NCI-H2227 treated with DMSO at 0.1 percent for 48 hours (cell line): ENCODE measurements around the gene ULK2.
"Not testable (repeated sequence)": the region's sequence is repeated elsewhere in the genome, so short reads cannot be mapped to it uniquely, and the experiment has no call there.

Experiments
- DNase-seq: peaks from one replicate; lab custom pipeline; 2025; lab: John Stamatoyannopoulos, UW

Gene ULK2

GRCh38 chr17:19867329-19868078 lies at the start of gene ULK2:
Gene ULK2, minus strand, starts transcription at chr17:19867936. Its CDS starts 519 bp downstream, at chr17:19867417.
- peak; percentile 19 for DNase-seq

DNA sequence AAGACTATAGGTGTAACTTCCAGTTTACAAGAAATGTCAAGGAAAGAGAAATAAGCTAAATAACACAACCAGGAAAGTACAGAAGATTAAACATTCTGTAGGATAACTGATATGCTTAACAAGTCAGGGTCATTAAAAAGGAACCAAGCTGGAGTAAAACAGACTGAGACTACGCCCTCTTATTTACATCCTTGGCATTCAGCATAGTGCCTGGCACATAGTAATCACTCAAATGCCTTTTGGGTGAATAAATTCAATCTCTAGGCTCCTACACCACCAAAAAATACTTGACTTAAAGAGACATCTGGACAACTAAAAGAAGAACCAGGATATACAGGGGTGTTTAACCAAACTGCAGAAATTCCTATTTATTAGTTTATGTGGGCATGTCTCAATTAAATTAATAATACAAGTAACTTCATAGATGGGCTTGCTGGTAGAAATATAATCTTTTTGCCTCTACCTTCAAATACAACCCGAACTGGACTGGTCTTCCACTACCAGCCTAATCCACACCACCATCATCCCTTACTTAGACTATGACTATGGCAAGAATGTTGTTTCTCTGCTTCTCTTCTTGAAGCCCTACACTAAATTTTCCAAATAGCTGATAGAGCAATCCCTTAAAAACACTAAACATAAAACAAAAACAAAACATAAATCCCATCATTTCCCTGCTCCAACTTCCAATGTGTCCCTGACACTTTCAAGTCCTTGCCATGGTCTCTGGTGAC lies 47.7 kb upstream of the ULK2 start:
- DNase-seq, result no peak

GRCh38 chr17:19911033-19911432 lies 43.3 kb upstream of the ULK2 start:
- DNase-seq, result no peak

DNA sequence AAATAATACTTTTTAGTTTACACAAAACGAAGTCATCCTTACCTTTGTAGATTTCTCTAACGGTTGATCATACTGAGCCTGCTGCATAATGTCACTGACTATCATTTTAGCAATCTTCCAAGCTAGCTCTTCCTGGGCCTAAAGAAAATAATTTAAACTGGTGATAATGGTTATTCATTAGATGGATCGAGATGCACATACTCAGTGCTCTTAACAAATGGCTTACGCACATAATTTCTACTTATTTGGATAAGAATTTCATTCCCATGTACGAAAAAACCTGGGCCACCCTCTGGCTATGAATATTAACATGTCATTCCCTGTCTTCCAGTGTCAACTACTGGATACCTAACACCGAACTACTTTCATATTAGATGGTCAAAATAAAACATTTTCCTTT lies 41.4 kb upstream of the ULK2 start:
- DNase-seq, result no peak

DNA sequence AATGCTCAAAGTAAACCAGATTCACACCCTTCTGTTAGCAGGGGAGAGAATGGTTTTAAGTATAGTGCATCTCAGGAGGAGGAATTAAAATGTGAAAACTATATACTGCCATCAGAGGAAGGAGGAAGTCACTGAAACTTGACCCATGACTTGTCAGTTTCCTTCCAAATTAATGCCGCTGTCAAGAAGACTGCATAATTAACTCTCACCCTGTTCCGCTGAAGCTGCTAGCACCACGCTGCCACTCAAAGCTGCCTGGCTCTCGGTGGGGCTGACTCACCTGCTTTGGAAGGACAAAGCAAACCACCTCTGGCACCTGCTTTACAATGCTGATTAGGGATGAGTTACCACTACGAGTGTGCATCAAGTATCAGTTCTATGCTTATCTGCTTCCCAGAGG lies 37.8 kb upstream of the ULK2 start:
- DNase-seq, result no peak

- DNase-seq, result no peak
Observed at GRCh38 chr17:19904924-19905323, 37.2 kb upstream of the ULK2 start.

GRCh38 chr17:19904412-19904811 lies 36.7 kb upstream of the ULK2 start:
- no peak for DNase-seq

GRCh38 chr17:19900809-19901208 lies 33.1 kb upstream of the ULK2 start:
- no peak for DNase-seq

DNA sequence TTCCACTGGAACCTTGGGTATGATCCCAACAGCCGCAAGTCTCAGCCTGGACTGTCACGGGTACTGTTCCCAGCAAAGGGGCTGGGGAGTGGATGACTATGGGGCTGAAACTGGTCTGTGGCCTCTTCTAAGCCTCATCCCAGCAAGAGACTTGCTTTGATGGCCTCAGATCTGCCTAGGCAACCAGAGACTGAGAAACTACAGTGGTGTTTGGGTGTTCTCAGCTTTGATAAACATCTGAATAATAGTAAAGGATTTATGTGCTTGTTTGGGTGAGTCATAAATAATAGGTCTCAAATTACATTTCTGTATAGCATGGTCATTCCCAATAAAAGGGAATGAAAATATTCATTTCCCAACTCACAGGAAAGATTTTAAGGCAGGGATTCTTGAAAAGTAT lies 30.2 kb upstream of the ULK2 start:
- no peak for DNase-seq

GRCh38 chr17:19897090-19897837 lies 29.5 kb upstream of the ULK2 start:
- DNase-seq, result no peak

DNA sequence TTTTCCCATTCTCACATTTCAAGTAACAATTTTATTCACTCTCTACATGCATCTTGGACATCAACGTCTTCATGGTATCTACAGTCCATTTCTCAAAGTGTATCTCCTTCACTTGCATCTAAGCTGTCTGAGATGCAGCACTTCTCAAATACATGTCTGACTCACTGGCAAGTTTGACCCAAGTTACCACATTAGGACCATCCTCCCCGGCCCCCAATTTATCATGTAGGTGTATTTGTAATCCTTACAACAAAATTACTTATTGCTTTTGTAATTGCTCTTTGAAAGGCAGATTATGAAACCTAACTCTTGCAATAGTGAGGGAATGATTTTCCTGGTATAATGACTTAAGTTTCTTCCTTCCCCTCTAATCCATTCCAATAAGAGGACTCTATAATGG lies 28.9 kb upstream of the ULK2 start:
- DNase-seq, result no peak

DNA sequence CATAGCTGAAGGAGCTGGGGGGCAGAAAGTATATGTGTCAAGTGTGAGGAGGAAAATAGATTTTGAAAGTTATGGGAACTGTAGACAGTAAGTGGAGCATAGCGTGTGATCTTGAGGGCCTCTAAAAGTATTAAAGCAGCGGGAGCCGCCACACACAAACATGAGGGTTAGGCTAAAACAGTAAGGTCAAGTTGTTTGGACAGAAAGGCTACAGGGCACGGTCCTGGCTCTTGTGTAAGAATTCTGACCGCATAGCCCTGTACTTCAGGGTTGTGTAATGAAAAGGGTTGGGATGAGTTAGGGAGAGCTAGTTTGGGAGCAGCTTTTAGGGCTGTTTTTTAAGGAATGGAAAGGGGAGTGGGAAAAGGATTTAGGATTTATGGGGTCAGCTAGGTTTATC lies 22.8 kb upstream of the ULK2 start:
- DNase-seq, result not testable (repeated sequence)

DNA sequence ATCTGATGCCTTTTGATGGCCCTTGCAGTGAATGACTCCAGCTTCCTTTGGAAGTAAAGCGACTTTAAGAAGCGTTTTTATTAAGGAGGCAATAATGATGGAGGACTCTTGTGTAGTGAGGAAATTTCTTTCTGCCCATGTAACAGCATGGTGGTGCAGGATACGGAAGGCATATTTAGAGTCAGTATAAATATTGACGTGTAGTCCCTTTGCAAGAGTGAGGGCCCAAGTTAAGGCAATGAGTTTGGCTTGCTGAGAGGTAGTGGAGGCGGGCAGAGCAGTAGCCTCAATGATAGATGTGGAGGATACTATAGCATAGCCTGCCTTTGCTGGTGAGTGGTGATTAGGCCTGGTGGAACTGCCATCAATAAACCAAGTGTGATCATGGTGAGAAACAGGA lies 22.3 kb upstream of the ULK2 start:
- not testable (repeated sequence) for DNase-seq

DNA sequence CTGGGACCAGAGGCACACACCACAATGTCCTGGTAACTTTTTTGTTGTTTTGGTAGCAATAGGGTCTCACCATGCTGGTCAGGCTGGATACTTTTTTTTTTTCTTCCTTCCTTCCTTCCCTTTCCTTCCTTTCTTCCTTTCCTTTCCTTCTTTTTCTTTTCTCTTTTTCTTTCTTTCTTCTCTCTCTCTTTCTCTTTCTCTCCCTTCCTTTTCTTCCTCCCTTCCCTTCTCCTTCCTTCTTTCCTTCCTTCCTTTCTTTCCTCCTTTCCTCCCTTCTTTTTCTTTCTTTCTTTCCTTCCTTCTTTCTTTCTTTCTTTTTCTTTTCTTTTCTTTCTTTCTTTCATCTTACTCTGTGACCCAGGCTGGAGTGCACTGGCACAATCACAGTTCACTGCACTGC lies 18.4 kb upstream of the ULK2 start:
- DNase-seq, result no peak

DNA sequence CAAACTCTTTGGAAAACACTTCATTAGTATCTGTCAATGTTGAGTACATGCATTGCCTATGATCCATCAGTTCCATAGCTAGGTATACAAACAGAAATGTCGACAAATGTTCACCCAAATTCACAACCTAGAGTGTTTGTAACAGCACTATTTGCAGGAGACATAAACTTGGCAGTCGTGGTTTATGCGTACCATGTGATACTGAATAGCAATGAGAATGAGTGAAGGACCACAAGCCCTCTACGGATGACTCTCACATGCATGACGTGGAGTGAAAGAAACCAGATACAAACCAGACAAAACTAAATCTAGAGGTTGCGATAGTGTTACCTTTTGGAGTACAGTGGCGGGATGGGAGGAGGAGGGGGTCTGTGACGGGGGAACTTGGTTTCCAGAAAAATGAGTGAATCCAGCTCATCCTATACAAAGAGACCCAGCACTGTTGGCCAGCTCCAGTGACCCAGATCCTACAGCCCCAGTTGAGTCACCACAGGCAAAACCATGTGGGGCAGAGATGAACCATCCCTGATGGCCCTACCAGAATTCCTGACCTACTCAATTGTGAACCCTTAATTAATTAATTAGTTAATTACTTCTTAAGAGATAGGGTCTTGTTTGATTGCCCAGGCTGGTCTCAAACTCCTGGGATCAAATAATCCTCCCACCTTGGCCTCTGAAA lies 15.9 kb upstream of the ULK2 start:
- DNase-seq, result no peak

DNA sequence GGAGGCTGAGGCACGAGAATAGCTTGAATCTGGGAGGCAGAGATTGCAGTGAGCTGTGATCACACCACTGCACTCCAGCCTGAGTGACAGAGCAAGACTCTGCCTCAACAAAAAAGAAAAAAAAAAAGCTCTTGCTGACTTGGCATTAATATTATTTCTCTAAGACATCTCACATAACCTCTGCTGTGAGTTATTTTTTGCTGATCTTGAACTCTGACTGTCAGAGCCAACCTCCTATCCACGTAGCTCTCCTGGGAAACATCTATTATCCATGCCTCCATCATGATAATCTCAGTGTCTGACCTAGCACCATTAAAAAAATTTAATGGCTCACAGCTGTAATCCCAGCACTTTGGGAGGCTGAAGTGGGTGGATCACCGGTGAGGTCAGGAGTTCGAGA lies 12.7 kb upstream of the ULK2 start:
- no peak for DNase-seq

DNA sequence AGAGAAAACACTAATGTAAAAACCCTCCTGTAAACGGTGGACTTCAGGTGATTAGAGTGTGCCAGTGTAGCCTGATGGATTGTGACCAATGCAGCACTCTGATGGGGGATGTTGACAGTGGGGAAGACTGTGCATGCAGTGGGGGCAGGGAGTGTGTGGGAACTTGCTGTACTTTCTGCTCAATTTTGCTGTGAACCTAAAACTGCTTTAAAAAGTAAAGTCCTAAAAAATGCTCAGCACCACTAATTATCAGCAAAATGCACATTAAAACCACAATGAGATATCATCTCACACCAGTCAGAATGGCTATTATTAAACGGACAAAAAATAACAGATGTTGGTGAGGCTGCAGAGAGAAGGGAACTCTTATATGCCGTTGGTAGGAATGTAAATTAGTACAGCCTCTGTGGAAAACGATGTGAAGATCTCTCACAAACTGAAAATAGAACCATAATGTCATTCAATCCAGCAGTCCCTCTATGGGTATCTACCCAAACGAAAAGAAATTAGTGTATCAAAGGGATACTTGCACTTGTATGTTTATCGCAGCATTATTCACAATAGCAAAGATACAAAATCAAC lies 9.7 kb upstream of the ULK2 start:
- DNase-seq, result no peak

DNA sequence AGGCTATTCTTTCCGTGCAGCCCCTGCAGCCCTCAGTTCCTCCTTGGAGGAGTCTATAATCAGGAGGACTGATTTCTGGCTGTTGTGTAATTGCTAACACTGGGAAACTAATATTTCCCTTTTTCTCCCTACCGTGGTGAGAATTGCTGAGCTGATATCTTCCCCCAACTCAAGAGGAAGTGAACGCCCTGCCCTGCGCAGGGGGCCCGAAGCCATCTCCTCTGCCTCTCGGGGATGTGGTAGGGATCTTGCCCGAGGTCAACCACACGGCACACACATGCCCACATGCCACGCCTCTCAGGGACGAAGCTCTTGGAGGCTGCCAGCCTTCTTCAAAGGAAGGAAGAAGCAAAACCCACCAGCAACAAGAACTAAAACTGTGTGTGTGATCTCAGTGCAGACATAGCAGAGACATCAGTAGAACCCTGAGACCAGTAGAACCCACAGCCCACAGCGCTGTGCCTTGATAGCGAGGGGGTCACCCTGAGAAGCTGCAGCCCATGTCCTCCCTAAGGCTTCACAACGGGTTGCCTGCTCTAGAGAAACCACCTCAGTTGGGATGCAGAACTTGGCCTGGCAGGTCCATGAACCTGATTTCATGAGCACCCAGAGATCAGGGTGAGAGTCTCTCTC lies 8.9 kb upstream of the ULK2 start:
- no peak for DNase-seq

- DNase-seq, result no peak
Observed at GRCh38 chr17:19874256-19874655, 6.5 kb upstream of the ULK2 start.

GRCh38 chr17:19873346-19873745 lies 5.6 kb upstream of the ULK2 start:
- DNase-seq, result no peak

- no peak for DNase-seq
Observed at GRCh38 chr17:19868079-19868395, 301 bp upstream of the ULK2 start.

GRCh38 chr17:19867079-19867328 lies 732 bp downstream of the ULK2 start:
- peak; percentile 23 for DNase-seq
